ENCODE data around the gene SH3RF3.
"Not testable (repeated sequence)": the region's sequence is repeated elsewhere in the genome, so short reads cannot be mapped to it uniquely, and the experiment has no call there.

SH3RF3 gene

GRCh38 chr2:109128616-109129355 is at the start of gene SH3RF3:
SH3RF3 (plus strand) TSS chr2:109129205.
- peak; percentile 69 for DNase-seq

DNA sequence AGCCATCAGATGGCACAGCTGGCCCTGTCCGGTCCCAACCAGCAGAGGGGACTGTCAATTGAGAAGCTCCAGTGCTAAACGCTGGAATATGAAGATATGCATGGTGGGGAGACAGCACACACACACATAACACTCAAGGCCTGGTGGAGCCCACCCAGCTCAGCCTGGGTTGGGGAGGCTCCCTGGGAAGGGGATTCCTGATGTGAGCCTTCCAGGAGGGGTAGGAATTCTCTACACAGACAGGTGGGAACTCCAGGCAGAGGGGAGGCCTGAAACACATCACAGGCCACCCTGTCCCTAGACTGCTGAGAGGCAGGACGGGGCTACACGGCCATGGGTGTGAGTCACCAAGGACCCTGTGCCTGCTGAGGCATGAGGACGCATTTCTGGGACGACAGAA is 49.4 kb upstream of the SH3RF3 start:
- DNase-seq, result no peak

GRCh38 chr2:109080109-109080508 is 48.9 kb upstream of the SH3RF3 start:
- DNase-seq, result no peak

DNA sequence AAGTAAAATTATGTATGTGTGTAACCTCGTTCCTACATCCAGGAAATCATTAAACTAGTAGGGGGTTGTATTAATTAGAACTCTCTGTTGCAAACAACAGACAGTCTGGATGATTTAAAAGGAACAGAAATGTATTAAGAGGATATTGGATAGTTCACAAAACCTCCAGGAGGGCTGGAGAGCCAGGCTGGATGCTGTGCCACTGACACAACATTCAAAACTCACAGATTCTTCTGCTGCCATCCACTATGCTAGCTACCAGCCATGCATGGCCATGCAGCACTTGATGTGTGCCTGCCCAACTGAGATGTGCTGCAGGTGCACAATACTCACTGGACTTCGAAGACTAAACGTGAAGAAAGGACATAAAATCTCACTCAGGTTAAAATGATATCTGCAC is 48.2 kb upstream of the SH3RF3 start:
- no peak for DNase-seq

- DNase-seq, result no peak
Observed at GRCh38 chr2:109081374-109081773, 47.6 kb upstream of the SH3RF3 start.

DNA sequence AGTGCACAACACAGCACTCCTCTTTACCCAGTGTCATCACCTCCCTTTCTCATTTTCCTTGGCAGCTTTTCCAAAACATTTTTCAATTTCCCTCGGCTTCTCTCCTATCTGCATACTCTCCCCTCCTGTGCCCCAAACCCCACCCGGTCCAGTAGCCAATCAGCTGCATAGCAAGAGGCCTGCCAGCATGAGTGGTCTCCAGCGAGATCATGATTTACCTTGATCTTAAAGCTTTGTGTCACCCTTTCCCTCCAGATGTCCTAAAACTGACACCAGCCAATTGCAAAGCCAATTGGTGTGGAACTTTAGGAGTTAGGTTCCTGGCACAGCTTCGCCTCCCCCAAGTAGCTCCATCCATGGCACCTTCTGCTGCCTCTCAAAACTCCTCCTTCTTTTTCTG is 45.2 kb upstream of the SH3RF3 start:
- no peak for DNase-seq

- no peak for DNase-seq
Observed at GRCh38 chr2:109084341-109084740, 44.7 kb upstream of the SH3RF3 start.

GRCh38 chr2:109085912-109086742 is 42.9 kb upstream of the SH3RF3 start:
- no peak for DNase-seq

GRCh38 chr2:109086743-109087020 is 42.3 kb upstream of the SH3RF3 start:
- DNase-seq, result no peak

DNA sequence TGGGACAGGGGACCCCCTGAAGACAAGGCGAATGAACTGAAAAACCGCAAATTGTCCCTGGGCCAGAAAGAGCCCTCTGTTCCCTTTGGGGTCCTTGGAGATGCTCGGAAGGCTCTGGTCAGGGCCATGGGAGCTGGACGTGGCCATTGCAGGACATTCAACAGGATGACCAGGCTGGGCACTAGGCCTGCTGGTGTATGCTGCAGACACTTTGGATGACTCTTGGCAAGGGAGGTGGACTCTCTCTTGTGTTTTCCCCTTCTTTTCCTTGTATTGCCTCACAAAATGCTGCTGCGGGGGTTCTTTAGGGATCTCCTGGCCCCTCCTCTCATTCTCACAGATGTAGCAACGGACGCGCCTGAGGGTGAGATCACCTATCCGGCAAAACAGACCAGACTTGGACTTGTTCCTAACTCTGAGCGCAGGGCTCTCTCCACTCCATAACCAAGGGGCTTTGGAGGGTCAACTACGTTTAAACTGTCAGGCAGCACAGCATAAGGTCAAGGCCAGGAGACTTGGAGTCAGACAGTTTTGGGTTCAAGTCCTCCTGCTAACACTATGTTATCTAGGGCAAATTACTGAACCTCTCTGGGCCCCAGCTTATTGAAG is 41.8 kb upstream of the SH3RF3 start:
- no peak for DNase-seq

GRCh38 chr2:109089602-109090300 is 39.3 kb upstream of the SH3RF3 start:
- peak; percentile 9 for DNase-seq

DNA sequence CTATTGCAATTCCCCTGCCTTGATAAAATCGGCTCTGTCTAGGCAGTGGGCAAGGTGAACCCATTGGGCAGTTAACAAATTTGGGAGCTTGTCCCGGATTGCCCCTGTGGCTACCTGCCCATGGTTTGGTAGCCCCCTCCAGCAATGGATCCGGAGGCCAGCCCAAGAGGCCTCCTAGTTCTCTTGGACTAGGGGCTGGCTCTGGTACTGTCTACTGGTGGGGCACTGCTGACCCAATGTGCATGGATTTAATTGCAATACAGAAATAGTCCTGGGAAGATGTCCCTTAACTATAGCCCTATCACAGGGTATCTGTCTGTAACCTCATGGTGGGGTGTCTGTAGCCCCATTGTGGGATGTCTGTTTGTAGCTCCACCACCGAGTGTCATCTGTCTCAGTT is 37.5 kb upstream of the SH3RF3 start:
- no peak for DNase-seq

GRCh38 chr2:109094144-109094543 is 34.9 kb upstream of the SH3RF3 start:
- no peak for DNase-seq

DNA sequence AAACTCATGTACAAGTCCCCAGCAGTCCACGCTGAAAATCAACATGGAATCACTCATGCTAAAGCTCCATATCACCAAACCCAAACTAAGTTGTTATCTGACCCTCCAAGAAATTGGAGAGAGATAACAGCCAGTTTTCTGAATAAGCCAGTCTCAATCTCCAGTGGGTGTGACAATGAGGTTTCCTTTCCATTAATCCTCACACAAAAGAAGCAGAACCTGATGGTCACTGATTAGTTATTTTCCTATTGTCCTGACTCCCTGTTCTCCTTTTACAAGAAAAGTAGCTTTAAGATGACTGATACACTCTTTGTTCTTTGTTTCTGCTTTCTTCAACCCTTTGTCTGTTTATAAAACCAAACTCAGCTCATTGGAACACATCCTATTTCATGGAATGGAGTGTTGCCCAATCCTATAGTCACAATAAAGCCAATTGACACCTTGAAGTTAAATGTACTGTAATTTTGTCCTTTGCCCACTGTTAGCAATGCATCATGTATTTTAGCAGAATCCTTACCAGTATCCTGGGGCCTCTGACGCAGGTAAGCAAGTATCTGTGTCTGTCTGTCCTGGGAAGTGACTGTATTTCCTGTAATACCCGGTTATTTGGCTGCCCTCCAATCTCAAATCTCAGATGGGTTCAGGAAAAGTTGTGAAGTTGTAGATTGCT is 30.6 kb upstream of the SH3RF3 start:
- no peak for DNase-seq

DNA sequence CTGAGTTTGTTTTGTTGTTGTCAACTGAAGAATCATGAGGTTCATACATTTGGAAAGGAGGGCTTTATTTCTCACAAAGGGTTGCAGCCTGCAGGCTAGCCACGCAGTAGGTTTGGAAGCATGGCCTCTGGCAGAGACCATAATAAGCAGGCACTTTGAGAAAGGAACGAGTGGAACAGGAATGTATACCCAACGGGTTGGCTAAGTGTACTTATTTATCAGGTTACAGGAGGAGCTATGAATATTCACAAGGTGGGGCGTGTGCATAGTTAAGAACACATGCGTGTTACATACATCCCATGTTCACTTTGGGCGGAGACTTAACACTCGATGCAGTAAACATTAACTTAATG is 30.1 kb upstream of the SH3RF3 start:
- no peak for DNase-seq

DNA sequence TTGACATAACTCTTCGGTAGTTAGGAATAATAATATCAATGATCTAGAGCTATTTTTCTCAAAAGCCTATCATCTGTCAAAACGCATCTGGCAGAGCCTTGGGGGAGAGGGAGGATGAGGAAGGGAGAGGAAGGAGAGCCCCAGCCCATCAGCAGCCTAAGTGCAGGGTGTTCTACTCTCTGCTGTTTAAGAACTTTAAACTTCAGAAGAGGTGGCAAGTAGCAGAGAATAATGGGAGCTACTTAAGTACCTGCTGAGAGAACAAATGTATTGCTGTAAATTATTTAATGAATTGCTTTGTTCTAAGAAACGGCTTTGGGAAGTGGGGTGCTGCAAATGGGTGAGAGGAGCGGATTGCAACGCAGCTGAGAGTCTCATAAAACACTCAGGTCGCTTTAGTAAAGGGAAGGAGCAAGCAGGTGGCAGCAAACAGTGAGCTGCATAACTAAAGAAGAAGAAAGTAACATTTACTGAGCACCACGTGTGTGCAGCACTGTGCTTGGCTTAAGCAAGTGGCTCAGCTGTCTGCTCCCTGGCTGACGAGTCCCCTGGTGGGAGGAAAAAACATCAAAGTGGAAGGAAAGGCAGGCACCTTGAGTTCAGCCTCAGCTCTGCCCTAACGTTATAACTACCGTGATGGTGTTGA is 26.3 kb upstream of the SH3RF3 start:
- no peak for DNase-seq

DNA sequence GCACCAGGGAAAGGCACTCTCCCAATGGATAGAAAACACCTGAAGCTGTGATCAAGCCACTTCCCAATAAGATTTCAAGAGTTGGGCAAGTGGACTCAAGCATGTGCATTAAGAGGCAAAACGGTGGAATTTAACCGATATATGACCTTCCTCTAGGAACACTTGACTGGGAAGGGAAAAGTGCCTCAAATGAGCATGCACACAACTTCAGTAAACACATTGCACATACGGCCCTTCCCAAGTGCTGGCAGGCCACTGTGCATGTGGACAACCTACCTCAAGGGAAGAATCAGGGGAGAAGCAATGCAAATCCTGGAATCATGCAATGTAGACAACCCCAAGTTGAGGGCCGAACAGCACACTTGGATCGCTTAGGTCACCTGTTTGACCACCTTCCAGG is 23.9 kb upstream of the SH3RF3 start:
- DNase-seq, result no peak

DNA sequence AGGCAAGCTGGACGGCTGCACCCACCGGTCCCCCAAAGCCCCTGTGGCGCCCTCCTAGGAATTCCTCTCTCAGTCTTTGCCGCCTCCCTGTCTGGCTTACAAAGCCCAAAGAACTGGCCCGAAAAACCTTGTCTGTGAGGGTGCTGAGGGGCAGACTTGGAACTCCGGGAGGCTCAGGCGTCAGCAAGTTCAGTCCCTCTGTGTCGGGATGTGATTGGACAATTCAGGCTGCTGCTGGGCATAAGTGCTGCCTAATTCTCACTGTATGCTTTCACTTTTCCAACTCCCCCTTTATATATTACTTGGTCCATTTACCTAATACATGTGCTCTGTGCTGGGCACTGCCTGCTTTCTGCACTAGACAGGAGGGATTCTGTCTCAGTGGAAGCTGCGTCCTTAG is 20.3 kb upstream of the SH3RF3 start:
- DNase-seq, result no peak

- no peak for DNase-seq
Observed at GRCh38 chr2:109109342-109109741, 19.7 kb upstream of the SH3RF3 start.

GRCh38 chr2:109110170-109110569 is 18.8 kb upstream of the SH3RF3 start:
- no peak for DNase-seq

DNA sequence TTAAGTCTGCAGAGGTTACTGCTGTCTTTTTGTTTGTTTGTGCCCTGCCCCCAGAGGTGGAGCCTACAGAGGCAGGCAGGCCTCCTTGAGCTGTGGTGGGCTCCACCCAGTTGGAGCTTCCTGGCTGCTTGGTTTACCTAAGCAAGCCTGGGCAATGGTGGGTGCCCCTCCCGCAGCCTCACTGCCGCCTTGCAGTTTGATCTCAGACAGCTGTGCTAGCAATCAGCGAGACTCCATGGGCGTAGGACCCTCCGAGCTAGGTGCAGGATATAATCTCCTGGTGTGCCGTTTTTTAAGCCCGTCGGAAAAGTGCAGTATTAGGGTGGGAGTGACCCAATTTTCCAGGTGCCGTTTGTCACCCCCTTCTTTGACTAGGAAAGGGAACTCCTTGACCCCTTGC is 11.8 kb upstream of the SH3RF3 start:
- not testable (repeated sequence) for DNase-seq

- no peak for DNase-seq
Observed at GRCh38 chr2:109117780-109118179, 11.2 kb upstream of the SH3RF3 start.

GRCh38 chr2:109118321-109118720 is 10.7 kb upstream of the SH3RF3 start:
- no peak for DNase-seq
